Erythroblast (primary cell): ENCODE measurements around the gene TUBA4B.

Experiments
- GATA1 ChIP-seq: IDR thresholded peaks from 2 replicates; pipeline ENCODE4 v1.6.1; 2011; ENCODE audit warnings: low read depth, mild to moderate bottlenecking, control low read depth, low read length, moderate library complexity
- POLR2A ChIP-seq: IDR thresholded peaks from 2 replicates; pipeline ENCODE4 v1.6.1; 2011; ENCODE audit warnings: mild to moderate bottlenecking, low read length

- TF ChIP-seq POLR2A = no peak
- TF ChIP-seq GATA1 = no peak
Measured at GRCh38 chr2:219285373-219285735, 32.3 kb downstream of the TUBA4B start.
